PC-3 (cell line): ENCODE results near the gene MTM1.

Experiments used
- CTCF ChIP-seq: fragments of 300-600 bp; sonication (generic); conservative IDR thresholded peaks from 2 replicates; pipeline ENCODE4 v1.5.1; 2017; ENCODE audit warnings: antibody characterized with exemption, low read depth, mild to moderate bottlenecking, low read length
- EZH2 ChIP-seq: fragments of 300-600 bp; sonication (generic); IDR thresholded peaks from one replicate; pipeline ENCODE4 v1.6.1; 2017; ENCODE audit warnings: antibody characterized with exemption, mild to moderate bottlenecking, low read length; ENCODE audit not compliant: unreplicated experiment
- EZH2phosphoT487 ChIP-seq: fragments of 300-600 bp; sonication (generic); IDR thresholded peaks from 2 replicates; pipeline ENCODE4 v1.6.1; 2018; ENCODE audit warnings: mild to moderate bottlenecking, antibody characterized with exemption, low read length, borderline replicate concordance

GRCh38 chrX:150615356-150615755 lies 46.9 kb downstream of the MTM1 start:
- no peak for TF ChIP-seq CTCF
- no peak for TF ChIP-seq EZH2phosphoT487
- no peak for TF ChIP-seq EZH2
